Immature natural killer cell (primary cell): Measurements from ENCODE around the gene EEF1A2. TPM values are rescaled to one million over a fixed set of nuclear protein-coding genes. Genes with fewer than 3 reads are reported as not detected.
A peak's percentile ranks its signal among the peaks of the same experiment; 100 is the strongest.

Experiments
- DNase-seq, 3 donors: peaks; one replicate each; pipeline ENCODE4 v3.0.0; 2022; ENCODE audit warnings: mixed read lengths in 1 of 3
- H3K27ac Mint-ChIP-seq, 6 donors: one replicate each; pipeline ENCODE4 v1.8.0; 2020; ENCODE audit warnings: mixed read lengths in 6 of 6, mild to moderate bottlenecking in 5 of 6, inconsistent platforms in 4 of 6, moderate library complexity in 3 of 6
- H3K27me3 Mint-ChIP-seq, 3 donors: one replicate each; pipeline ENCODE4 v1.8.0; 2020 to 2021; ENCODE audit warnings: low read depth in 3 of 3, mild to moderate bottlenecking in 3 of 3, mixed read lengths in 3 of 3, moderate library complexity in 3 of 3, inconsistent platforms in 1 of 3
- H3K36me3 Mint-ChIP-seq, 3 donors: one replicate each; pipeline ENCODE4 v1.8.0; 2020; ENCODE audit warnings: mixed read lengths in 3 of 3, inconsistent platforms in 2 of 3, mild to moderate bottlenecking in 2 of 3
- H3K4me1 Mint-ChIP-seq, 2 donors: one replicate each; pipeline ENCODE4 v1.8.0; 2020; ENCODE audit warnings: inconsistent platforms in 2 of 2, mild to moderate bottlenecking in 2 of 2, mixed read lengths in 2 of 2, moderate library complexity in 1 of 2
- H3K4me3 Mint-ChIP-seq, 5 donors: one replicate each; pipeline ENCODE4 v1.8.0; 2020; ENCODE audit warnings: mild to moderate bottlenecking in 5 of 5, mixed read lengths in 5 of 5, inconsistent platforms in 3 of 5, moderate library complexity in 3 of 5
- H3K9me3 Mint-ChIP-seq, 6 donors: one replicate each; pipeline ENCODE4 v1.8.0; 2020; ENCODE audit warnings: mild to moderate bottlenecking in 6 of 6, mixed read lengths in 6 of 6, inconsistent platforms in 4 of 6, moderate library complexity in 3 of 6
- polyA plus RNA-seq, 3 donors: library from polyadenylated mRNA; unstranded; fragments of 300-500 nt; fragmentation: Illumina TruSeq; gene quantifications; one replicate each; pipeline ENCODE4 v1.2.3, GENCODE V29; 2021

The EEF1A2 gene
- polyA plus RNA-seq, 3 donors from 2014 or later: not detected

- H3K27me3 Mint-ChIP-seq: peaks cover 2 to 4% (median 3%) of the 10 kb centered on the region in 3 donors
- H3K9me3 Mint-ChIP-seq: no peaks in the 10 kb centered on the region
- no peaks in the 10 kb centered on the region for H3K4me1 Mint-ChIP-seq
- no peaks in the 10 kb centered on the region for H3K36me3 Mint-ChIP-seq
- no peak overlapping the region for H3K27ac Mint-ChIP-seq
- H3K4me3 Mint-ChIP-seq: no peak overlapping the region
- DNase-seq: no peak
Observed at GRCh38 chr20:63454731-63455567, 43.9 kb downstream of the EEF1A2 start.

- Mint-ChIP-seq H3K36me3 (no peaks in the 10 kb centered on the region), H3K27ac (no peak overlapping the region), H3K4me1 (no peaks in the 10 kb centered on the region), H3K9me3 (no peaks in the 10 kb centered on the region), H3K4me3 (no peak overlapping the region), H3K27me3 (peaks cover 2 to 5% (median 3%) of the 10 kb centered on the region in 3 donors)
- DNase-seq: no peak
Observed at GRCh38 chr20:63452821-63453523, 45.9 kb downstream of the EEF1A2 start.

GRCh38 chr20:63452341-63452740 is 46.5 kb downstream of the EEF1A2 start:
- H3K27me3 Mint-ChIP-seq: peaks cover 2 to 5% (median 3%) of the 10 kb centered on the region in 3 donors

GRCh38 chr20:63451821-63452220 is 47.1 kb downstream of the EEF1A2 start:
- DNase-seq: no peak
- H3K4me3 Mint-ChIP-seq: no peak overlapping the region
- no peak overlapping the region for H3K27ac Mint-ChIP-seq
- no peaks in the 10 kb centered on the region for H3K4me1 Mint-ChIP-seq
- peaks cover 2 to 5% (median 3%) of the 10 kb centered on the region in 3 donors for H3K27me3 Mint-ChIP-seq
- no peaks in the 10 kb centered on the region for H3K9me3 Mint-ChIP-seq
- H3K36me3 Mint-ChIP-seq: no peaks in the 10 kb centered on the region

More at GRCh38 chr20:63452341-63452740, 46.5 kb downstream of the EEF1A2 start:
- DNase-seq: no peak
- Mint-ChIP-seq H3K4me3 (no peak overlapping the region), H3K27ac (no peak overlapping the region), H3K9me3 (no peaks in the 10 kb centered on the region), H3K36me3 (no peaks in the 10 kb centered on the region), H3K4me1 (no peaks in the 10 kb centered on the region)

- H3K4me1 Mint-ChIP-seq: no peaks in the 10 kb centered on the region
- DNase-seq: no peak
- H3K27ac Mint-ChIP-seq: no peak overlapping the region
- H3K4me3 Mint-ChIP-seq: no peak overlapping the region
- peaks cover 2 to 4% (median 3%) of the 10 kb centered on the region in 3 donors for H3K27me3 Mint-ChIP-seq
- H3K36me3 Mint-ChIP-seq: no peaks in the 10 kb centered on the region
- H3K9me3 Mint-ChIP-seq: no peaks in the 10 kb centered on the region
Observed at GRCh38 chr20:63449796-63450730, 48.8 kb downstream of the EEF1A2 start.

- Mint-ChIP-seq H3K27me3 (peaks cover 2 to 4% (median 3%) of the 10 kb centered on the region in 3 donors), H3K36me3 (no peaks in the 10 kb centered on the region), H3K27ac (no peak overlapping the region), H3K9me3 (no peaks in the 10 kb centered on the region), H3K4me1 (no peaks in the 10 kb centered on the region), H3K4me3 (no peak overlapping the region)
- no peak for DNase-seq
Observed at GRCh38 chr20:63449025-63449424, 49.9 kb downstream of the EEF1A2 start.

- no peaks in the 10 kb centered on the region for H3K36me3 Mint-ChIP-seq
- no peak for DNase-seq
- peaks cover 0 to 5% of the 10 kb centered on the region in 2 donors for H3K4me1 Mint-ChIP-seq
- no peaks in the 10 kb centered on the region for H3K9me3 Mint-ChIP-seq
- H3K27ac Mint-ChIP-seq: no peak overlapping the region
- peaks cover 3 to 10% (median 5%) of the 10 kb centered on the region in 3 donors for H3K27me3 Mint-ChIP-seq
- H3K4me3 Mint-ChIP-seq: no peak overlapping the region
Observed at GRCh38 chr20:63448031-63448430, 50.9 kb downstream of the EEF1A2 start.

- Mint-ChIP-seq H3K4me3 (no peak overlapping the region), H3K4me1 (peaks cover 2 to 6% of the 10 kb centered on the region in 2 donors), H3K36me3 (no peaks in the 10 kb centered on the region), H3K27ac (no peak overlapping the region), H3K27me3 (peaks cover 1 to 15% (median 12%) of the 10 kb centered on the region in 3 donors), H3K9me3 (no peaks in the 10 kb centered on the region)
- no peak for DNase-seq
Observed at GRCh38 chr20:63447320-63447719, 51.6 kb downstream of the EEF1A2 start.

GRCh38 chr20:63446216-63447024 is 52.5 kb downstream of the EEF1A2 start:
- Mint-ChIP-seq H3K36me3 (no peaks in the 10 kb centered on the region), H3K27me3 (peaks cover 4 to 20% (median 17%) of the 10 kb centered on the region in 3 donors), H3K27ac (no peak overlapping the region), H3K4me3 (no peak overlapping the region), H3K9me3 (no peaks in the 10 kb centered on the region), H3K4me1 (peaks cover 10 to 14% of the 10 kb centered on the region in 2 donors)
- DNase-seq: no peak

- no peak for DNase-seq
- Mint-ChIP-seq H3K9me3 (no peaks in the 10 kb centered on the region), H3K4me3 (no peak overlapping the region), H3K36me3 (no peaks in the 10 kb centered on the region), H3K27me3 (peaks cover 7 to 20% (median 16%) of the 10 kb centered on the region in 3 donors), H3K27ac (no peak overlapping the region), H3K4me1 (peaks cover 16 to 19% of the 10 kb centered on the region in 2 donors)
Observed at GRCh38 chr20:63445075-63445734, 53.7 kb downstream of the EEF1A2 start.

- no peaks in the 10 kb centered on the region for H3K9me3 Mint-ChIP-seq
- no peaks in the 10 kb centered on the region for H3K36me3 Mint-ChIP-seq
- peaks cover 7 to 20% (median 16%) of the 10 kb centered on the region in 3 donors for H3K27me3 Mint-ChIP-seq
- no peak for DNase-seq
- H3K4me3 Mint-ChIP-seq: no peak overlapping the region
- H3K4me1 Mint-ChIP-seq: peaks cover 16 to 19% of the 10 kb centered on the region in 2 donors
- no peak overlapping the region for H3K27ac Mint-ChIP-seq
Observed at GRCh38 chr20:63444548-63444947, 54.3 kb downstream of the EEF1A2 start.

- Mint-ChIP-seq H3K27me3 (peaks cover 7 to 20% (median 16%) of the 10 kb centered on the region in 3 donors), H3K27ac (peak overlapping the region in 2 of 6 donors; percentile 42 to 65), H3K4me3 (no peak overlapping the region), H3K36me3 (no peaks in the 10 kb centered on the region), H3K4me1 (peaks cover 16 to 19% of the 10 kb centered on the region in 2 donors), H3K9me3 (no peaks in the 10 kb centered on the region)
- no peak for DNase-seq
Observed at GRCh38 chr20:63443606-63444395, 55.1 kb downstream of the EEF1A2 start.
